ENCODE measurements around the gene BAHCC1. TPM values are rescaled to one million over a fixed set of nuclear protein-coding genes. Genes with fewer than 3 reads are reported as not detected.
A peak's percentile ranks its signal among the peaks of the same experiment; 100 is the strongest.
"Not testable (repeated sequence)": the region's sequence is repeated elsewhere in the genome, so short reads cannot be mapped to it uniquely, and the experiment has no call there.

BAHCC1 gene
- 10 to 100 TPM; 12.2 to 33.4 (median 23.2) TPM for polyA plus RNA-seq (ENCODE audit: insufficient read length in 4 of 4)

DNA sequence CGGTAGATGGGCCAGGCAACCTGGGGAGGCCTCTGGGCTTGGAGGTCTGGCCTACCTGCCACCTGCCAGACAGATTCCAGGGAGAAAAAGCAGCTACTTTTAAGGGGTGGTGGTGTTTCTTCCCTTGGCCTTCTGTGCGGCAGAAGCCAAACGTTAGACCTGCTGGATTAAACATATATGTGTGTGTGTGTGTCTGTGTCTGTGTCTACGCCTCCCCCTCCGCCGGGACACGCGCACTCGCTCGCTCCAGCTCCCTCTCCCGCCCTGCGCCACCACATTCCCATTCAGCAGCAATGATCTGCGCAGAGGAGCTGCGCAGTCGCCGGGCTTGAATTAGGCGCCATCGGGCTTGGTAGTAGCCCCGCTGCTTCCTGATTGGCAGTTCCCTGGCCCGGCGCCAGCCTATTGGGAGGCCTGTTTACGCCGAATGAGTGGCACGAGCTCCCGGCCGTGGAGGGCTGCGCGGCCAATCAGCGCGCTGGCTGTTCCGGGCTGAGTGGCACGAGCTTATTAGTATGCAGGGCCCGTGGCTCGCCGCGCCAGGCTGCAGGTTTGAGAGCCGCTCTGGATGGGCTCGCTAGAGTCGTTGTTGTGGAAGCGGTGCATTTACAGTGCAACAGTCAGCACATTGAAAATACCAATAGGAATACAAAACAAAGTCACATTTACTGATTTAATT, at the start of gene BAHCC1:
Gene BAHCC1, plus strand, starts transcription at position 537 of the 679 bp plus-strand sequence. CDS start 4,283 bp downstream, outside the sequence.
- DNase-seq (ENCODE audit: low read depth in 4 of 4, low spot score in 2 of 4): peak in 3 of 4 donors; percentile 99 to 100 (median 100)

DNA sequence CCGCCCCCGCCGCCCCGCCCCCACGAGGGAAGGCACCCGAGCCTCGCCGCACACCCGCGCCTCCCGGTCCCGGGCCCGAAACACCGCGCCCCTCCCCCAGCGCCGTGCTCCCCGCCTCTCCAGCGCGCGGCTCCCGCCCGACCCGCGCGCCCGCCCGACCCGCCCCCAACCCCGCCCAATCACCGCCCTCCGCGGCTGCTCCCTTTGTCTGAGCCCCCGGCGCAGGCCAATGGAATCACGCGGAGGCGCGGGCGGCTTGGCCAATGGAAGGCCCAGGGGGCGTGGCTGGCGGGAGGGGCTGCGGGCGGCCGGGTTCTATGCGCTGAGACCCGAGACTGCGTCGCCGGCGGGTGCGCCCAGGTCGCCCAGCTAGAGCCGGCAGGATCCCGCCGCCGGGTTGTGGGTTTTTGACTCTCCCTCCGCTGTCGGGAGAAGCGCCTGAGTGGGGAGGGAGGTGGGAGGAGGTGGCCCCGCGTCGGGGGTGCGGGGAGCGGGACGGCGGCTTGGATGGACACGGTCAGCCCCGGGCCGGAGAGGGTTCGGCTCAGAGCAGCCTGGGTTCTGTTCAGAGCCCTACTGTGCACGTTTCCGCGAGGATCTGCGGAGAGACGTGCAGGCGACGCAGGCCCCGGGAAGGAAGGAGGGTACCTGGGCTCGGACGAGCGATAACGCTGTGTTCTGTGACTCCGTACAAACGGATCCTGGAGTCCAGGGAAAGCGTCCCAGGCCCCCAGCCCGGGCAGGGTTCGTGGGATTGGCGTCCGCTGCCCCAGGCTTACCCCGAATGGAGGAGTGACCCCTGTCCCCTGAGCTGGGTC, 49.0 kb upstream of the BAHCC1 start:
- peak in 3 of 4 donors; percentile 92 to 96 (median 94) for DNase-seq (ENCODE audit: low read depth in 4 of 4, low spot score in 2 of 4)

DNA sequence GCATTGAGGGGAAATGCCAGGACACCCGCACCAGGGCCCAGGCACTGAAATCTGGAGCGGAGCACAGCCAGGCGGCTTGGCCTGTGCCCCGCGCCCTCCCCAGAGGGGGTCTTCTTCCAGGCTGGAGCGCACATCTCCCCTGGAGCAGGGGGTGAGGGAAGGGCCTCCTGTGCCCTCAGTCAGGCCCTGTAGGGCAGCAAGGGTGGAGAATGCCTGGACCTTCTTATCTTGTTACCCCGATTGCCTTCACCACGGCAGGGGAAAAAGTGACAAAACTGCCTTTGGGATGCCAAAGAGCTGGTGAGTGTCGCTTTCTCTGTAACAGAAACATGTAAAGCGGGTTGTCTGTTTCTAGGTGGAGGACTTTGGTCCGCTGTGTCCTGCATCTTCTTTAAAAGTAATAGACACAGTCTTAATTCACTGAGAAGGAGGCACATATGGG, 48.3 kb upstream of the BAHCC1 start:
- no peak for DNase-seq (ENCODE audit: low read depth in 4 of 4, low spot score in 2 of 4)

DNA sequence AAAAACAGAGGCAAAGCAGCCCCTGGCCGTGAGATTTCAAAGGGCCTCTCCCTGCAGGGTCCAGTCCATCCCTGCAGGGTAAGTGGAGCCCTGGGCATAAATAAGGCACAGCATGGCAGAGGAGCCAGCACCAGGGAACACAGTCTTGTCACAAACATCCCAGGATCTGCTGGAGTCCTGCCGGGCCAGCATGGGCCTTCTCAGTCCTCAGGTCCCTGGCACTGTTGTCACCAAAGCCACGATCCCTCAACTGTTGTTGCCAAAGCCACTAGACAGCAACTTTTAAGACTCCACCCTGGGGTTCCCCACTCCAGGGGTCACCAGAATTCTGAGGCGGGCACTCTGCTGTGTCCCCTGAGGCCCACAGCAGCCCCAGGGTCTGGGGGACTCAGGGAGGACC, 47.8 kb upstream of the BAHCC1 start:
- no peak for DNase-seq (ENCODE audit: low read depth in 4 of 4, low spot score in 2 of 4)

DNA sequence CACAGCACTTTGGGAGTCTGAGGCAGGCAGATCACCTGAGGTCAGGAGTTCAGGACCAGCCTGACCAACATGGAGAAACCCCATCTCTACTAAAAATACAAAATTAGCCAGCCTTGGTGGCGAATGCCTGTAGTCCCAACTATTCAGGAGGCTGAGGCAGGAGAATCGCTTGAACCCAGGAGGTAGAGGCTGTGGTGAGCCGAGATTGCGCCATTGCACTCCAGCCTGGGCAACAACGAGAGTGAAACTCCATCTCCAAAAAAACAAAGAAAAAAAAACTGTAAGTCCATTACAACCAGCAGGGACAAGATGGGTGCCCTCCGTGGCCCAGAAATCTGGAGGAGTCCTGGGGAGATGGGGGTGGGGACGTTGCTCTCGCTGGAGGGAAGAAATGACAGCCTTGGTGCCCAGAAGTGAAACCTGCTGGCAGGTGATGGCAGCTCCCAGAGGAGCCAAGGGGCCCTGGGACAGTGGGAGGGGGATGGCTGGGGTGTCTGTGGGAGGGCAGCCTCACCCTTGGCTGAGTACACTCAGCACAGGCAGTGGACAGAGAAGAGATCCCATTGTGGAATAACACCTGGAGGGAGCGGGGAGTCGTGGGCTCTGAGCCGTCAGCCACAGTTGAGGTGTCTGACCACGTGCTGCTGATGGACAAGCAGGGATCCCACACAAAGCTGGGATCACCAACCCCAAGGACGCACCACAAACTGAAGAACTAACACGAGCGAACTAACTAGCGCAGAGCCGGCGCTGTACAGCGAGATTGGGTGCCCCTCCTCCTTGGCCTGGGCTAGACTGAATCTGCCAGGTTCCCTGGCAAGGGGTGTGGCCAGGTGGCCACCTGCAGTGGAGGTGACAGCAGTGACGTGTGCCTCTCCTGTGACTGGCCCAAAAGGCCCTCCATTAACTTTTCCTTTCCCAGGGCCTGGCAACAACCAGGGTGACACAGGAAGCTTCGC, 46.9 kb upstream of the BAHCC1 start:
- no peak for DNase-seq (ENCODE audit: low read depth in 4 of 4, low spot score in 2 of 4)

DNA sequence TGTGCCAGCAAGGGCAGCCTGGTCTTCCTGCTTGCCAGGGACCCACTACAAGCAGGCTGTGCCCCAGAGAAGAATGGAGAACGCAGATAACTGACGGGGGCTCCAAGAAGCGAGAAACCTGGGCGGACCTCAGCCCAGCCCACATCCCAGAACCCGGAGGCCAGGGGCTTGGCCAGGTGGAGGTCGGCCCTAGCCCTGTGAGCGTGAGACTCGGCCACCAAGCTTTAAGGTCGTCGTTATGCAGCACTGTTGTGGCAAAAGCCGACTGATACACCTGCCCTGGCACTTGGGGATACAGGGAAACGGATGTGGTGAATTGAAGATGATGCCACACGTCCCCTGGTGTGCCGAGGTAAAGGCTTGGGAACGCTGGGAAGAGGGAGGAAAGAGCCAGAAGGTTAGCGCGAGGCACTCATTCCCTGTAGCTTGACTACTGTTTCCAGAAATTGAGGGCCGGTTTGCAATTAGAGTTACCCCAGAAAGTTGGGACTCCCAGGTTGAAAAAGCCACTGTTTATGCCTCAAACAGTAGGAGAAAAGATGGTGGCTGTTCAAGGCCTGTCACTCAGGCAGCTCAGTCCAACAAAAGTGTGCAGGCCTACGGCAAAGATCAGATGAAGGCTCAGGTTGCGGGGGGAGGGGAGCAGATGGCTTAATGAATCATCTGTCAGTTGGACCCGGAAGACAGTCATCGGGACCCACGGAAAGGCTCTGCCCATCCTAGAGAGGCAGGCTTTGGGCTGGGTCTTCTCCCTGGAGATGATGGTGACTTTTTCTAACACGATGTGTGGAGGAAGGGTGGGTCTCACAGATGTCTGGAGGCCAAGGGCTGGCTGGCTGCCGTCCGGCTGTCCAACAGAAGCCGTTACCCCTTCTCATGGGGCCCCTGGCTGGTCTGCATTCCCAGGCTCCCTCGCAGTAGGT, 45.6 kb upstream of the BAHCC1 start:
- no peak for DNase-seq (ENCODE audit: low read depth in 4 of 4, low spot score in 2 of 4)

DNA sequence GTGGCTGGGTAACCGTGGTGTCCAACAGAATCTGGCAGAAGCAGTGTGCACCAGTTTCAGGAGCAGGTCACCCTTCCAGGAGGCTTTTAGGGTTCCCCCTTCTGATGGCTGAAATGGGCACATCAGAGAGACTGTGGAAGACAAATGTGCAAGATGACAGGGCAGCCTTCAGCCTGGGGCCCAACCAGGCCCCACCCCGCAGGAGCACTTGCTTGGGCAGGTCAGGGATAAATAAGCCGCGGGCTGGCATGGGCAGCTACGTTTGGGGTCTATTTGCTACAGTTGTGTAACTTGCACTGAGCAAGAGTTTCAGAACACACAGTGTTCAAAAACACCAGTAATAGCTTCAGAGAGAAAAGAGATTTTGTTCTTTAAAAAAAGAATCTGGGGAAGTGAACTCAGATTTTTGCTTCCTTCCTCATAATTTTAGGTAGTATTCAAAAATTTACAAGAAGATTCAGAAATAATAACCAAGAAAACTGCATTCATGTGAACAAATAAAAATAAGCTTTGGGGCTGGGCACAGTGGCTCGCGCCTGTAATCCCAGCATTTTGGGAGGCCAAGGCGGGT, 44.9 kb upstream of the BAHCC1 start:
- no peak for DNase-seq (ENCODE audit: low read depth in 4 of 4, low spot score in 2 of 4)

DNA sequence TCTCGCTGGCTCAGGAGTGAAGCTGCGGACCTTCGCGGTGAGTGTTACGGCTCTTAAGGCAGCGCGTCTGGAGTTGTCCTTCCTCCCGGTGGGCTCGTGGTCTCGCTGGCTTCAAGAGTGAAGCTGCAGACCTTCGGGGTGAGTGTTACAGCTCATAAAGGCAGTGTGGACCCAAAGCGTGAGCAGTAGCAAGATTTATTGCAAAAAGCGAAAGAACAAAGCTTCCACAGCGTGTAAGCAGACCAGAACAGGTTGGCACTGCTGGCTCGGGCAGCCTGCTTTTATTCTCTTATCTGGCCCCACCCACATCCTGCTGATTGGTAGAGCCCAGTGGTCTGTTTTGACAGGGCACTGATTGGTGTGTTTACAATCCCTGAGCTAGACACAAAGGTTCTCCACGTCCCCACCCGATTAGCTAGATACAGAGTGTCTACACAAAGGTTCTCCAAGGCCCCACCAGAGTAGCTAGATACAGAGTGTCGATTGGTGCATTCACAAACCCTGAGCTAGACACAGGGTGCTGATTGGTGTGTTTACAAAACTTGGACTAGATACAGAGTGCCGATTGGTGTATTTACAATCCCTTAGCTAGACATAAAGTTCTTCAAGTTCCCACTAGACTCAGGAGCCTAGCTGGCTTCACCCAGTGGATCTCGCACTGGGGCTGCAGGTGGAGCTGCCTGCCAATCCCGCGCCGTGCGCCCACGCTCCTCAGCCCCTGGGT, 43.8 kb upstream of the BAHCC1 start:
- DNase-seq (ENCODE audit: low read depth in 4 of 4, low spot score in 2 of 4): not testable (repeated sequence)

DNA sequence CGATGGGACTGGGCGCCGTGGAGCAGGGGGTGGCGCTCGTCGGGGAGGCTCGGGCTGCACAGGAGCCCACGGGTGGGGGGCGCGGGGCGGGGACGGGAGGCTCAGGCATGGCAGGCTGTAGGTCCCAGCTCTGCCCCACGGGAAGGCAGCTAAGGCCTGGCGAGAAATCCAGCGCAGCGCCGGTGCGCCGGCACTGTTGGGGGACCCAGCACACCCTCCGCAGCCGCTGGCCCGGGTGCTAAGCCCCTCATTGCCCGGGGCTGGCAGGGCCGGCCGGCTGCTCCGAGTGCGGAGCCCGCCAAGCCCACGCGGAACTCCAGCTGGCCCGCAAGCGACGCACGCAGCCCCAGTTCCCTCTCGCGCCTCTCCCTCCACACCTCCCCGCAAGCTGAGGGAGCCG, 43.2 kb upstream of the BAHCC1 start:
- DNase-seq (ENCODE audit: low read depth in 4 of 4, low spot score in 2 of 4): not testable (repeated sequence)

DNA sequence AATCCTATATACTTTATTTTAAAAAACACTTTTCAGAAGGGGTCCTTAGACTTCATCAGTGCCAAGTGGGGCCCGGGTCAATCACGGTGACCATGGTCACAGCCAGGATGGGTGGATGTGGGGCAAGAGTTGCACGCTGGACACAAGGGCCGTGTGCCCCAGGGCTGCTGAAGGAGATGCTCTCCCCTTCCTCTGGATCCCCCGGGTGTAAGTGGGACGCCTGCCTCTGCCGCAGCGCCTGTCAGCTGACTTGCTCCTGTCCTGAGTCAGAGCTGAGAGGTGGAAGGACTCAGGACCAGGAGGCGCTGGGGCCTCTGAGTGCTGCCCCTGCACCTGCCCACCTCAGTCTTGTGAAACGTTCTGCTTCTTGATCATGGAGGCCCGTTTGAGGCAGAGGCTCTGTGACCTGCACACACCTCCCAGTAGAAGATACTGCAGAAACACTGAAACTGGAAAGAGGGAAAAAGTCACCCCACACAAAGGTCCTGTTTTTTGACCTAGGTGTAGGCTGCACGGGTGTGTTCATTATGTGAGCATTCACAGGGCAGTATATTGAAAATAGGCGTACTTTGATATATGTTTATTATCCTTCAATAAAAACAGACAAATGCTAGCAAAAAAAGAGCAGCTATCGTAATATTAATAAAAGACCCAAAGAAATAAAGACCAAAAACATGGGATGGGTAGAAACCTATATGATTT, 40.9 kb upstream of the BAHCC1 start:
- DNase-seq (ENCODE audit: low read depth in 4 of 4, low spot score in 2 of 4): no peak

DNA sequence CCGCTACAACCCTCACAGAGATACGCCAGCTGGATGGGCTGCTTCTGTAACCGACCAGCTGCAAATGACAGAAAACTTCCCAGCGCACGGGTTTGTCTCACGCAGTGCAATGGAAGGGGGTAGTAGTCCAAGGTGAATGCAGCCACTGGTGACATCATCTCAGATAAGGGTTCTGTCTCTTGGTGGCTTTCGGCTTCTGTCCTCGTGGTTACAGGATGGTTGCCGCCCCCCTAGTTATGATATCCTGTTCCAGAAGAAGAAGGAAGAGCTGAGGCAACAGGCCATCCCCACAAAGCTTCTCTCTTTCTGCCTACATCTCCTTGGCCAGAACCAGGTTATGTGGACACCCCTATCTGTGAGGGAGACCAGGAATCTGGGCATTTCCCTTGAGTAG, 40.3 kb upstream of the BAHCC1 start:
- no peak for DNase-seq (ENCODE audit: low read depth in 4 of 4, low spot score in 2 of 4)

DNA sequence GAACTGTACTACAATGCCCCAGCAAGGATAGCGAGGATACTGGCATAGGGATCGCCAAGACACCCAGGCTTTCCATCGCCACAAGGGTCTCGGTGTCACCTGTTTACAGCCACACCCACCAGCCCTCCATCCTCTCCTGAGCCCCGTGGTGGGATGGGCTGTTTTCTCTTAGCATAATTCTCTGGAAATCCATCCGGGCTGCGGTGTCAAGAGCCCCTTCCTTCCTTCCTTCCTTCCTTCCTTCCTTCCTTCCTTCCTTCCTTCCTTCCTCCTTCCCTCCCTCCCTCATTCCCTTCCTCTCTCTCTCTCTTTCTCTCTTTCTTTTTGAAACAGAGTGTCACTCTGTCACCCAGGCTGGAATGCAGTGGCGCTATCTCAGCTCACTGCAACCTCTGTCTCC, 36.0 kb upstream of the BAHCC1 start:
- DNase-seq (ENCODE audit: low read depth in 4 of 4, low spot score in 2 of 4): no peak

DNA sequence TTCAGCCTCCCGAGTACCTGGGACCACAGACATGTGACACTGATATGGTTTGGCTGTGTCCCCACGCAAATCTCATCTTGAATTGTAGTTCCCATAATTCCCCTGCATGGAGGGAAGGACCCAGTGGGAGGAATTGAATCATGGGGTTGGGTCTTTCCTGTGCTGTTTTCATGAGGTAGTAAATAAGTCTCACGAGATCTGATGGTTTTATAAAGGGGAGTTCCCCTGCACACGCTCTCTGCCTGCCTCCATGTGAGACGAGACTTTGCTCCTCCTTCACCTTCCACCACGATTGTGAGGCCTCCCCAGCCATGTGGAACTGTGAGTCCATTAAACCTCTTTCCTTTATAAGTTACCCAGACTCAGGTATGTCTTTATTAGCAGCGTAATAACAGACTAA, 33.3 kb upstream of the BAHCC1 start:
- DNase-seq (ENCODE audit: low read depth in 4 of 4, low spot score in 2 of 4): not testable (repeated sequence)

DNA sequence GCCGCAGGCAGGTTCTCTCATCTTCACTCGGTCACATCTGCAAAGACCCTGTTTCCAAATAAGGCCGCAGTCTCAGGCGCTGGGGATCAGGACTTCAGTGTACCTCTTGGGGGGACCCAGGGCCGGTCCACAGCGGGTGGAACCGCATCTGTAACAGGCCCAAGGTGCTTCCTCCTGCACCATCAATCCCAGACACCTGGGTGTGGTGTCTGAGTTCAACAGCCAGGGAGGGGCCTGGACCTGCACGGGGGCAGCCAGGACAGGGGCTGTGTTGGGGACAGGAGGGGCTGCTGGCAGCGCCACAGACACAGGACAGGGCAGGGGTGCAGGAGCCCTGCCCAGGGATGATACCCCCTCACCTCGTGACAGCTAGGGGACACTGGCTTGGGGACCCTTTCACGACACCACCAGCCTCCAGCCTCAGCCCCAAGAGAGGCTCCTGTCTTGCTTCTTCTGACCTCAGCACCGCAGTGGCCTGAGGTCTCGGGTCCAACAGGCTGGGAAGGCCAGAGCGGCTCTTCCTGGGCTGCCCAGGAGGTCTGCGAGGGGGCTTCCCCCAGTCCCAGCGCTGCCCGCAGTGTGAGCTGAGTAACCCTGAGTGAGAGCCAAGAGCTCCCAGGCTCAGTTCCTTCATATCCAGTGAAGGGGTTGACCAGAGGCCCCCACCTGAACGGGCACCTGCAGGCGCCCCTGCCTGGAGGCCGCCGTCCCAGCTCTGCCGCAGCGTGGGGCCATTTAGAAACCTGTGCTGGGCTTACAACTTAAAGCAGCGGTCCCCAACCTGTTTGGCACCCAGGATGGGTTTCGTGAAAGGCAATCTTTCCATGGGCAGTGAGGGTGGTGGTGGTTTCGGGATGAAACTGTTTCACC, 30.7 kb upstream of the BAHCC1 start:
- DNase-seq (ENCODE audit: low read depth in 4 of 4, low spot score in 2 of 4): no peak

DNA sequence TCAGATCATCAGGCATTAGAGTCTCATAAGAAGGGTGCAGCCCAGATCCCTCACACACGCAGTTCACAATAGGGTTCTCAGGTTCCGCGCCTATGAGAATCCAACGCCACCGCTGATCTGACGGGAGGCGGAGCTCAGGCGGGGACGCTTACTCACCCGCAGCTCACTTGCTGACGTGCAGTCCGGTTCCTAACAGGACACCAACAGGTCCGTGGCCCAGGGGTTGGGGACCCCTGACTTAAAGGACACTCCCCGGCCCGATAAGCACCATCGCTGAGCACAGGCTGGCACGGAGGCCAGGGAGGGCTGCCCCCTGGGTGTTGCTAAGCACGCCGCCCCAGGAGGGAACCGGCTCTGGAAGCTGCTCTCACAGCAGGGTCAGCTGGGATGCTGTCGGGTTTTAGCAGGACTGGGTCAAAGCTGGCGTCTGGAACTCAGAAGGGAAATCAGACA, 30.1 kb upstream of the BAHCC1 start:
- DNase-seq (ENCODE audit: low read depth in 4 of 4, low spot score in 2 of 4): no peak

DNA sequence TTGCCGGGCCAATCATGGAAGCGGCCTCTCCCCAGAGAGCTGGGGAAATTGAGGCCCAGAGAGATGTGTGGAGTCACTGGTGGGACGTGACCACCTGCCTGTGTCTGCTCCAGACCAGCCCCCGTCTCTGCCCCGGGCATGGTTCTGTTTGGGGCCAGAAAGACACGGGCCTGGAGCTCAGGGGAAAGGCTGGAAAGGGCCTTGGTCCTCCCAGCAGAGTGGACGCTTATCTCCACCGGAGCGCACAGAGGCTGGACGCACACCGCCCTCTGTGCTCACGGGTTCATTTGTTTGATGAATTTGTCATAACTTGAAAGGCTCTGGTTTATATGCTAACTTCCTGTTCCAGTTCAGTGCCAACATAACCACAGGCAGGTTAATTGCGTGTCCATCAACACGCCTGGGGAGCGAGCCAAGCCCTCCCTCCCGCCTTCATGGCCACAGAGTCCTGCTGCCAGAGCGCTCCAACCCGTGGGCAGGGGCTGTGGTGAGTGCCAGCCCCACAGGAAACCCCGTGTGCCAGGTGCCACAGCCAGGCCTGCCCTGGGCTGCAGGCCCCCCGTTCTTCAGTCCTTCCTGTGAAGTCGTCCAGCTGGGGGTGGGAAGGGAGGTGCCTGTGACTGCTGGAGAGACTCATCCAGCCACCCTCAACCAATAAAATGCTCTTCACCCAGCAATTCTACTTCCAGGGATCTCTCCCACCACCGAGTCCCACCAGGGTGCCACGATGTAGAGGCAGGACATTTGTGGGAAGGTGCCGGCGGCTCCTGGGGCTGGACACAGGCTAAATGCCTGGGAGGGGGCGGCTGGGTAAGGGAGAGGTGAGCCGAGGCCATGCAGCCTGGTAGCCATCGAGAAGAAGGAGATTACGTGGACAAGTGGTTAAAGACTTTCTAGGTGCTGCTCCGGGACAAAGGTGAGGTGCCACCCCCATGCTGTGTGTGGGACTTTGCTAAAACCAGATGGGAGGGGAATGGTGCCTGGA, 29.4 kb upstream of the BAHCC1 start:
- no peak for DNase-seq (ENCODE audit: low read depth in 4 of 4, low spot score in 2 of 4)

All from left renal cortex interstitium (tissue), 4 donors.